ENCODE data around the gene NUFIP1. TPM values are rescaled to one million over a fixed set of nuclear protein-coding genes. Genes with fewer than 3 reads are reported as not detected.

The NUFIP1 gene
- total and polyA plus RNA-seq, 2 donors (not counting 3 experiments of a cell fraction or from before 2014, with no cell fraction given): 1.4 to 6.9 TPM

GRCh38 chr13:44895264-44895952 is 93.9 kb downstream of the NUFIP1 start:
- DNase-seq (ENCODE audit: low read depth, low spot score) (no peak), FAIRE-seq (no peak)
- no peaks in the 10 kb centered on the region for H4K20me1 ChIP-seq (replicated peaks; ENCODE audit: control insufficient read depth, extremely low read depth, insufficient read depth, low read length)
- no peaks in the 10 kb centered on the region for H3K79me2 ChIP-seq (ENCODE audit: control insufficient read depth, insufficient read depth, low read length)
- no peak overlapping the region for H3K27ac ChIP-seq (ENCODE audit: insufficient read depth, low read depth, low read length)
- H3K9me1 ChIP-seq (replicated peaks; ENCODE audit: control insufficient read depth, extremely low read depth, insufficient read depth, low read length): no peaks in the 10 kb centered on the region
- no peaks in the 10 kb centered on the region for H3K27me3 ChIP-seq (ENCODE audit: control insufficient read depth in 2 of 2, insufficient read depth in 2 of 2, low read length in 2 of 2)
- ChIA-PET CTCF (interaction anchor here (0.9 kb wide), 1 partner anchor 13 kb away, joined by 4 read pairs; no protein-coding TSS in a partner anchor), POLR2A (no interaction called here)
- no TSS peak for BruUV-seq (replicated peaks)
- dilution Hi-C loops (cut with MboI; ENCODE audit: extremely low pct_ligation_motif_present, low sequenced_read_pairs): no loop called here
- TF ChIP-seq GATA2 (IDR thresholded peaks at IDR 0.05; ENCODE audit: insufficient read depth, insufficient read length, low read depth, low read length): no peak
- no peak for TF ChIP-seq MYC (IDR thresholded peaks at IDR 0.05; ENCODE audit: low read depth, low read length)
- no peak for TF ChIP-seq FOS (IDR thresholded peaks at IDR 0.05; ENCODE audit: borderline replicate concordance, insufficient read depth, low read length)
- no peak for TF ChIP-seq POLR2A (IDR thresholded peaks at IDR 0.05; ENCODE audit: low read depth, low read length)
- TF ChIP-seq CTCF (IDR thresholded peaks at IDR 0.05; ENCODE audit: extremely low read depth in 1 of 2, insufficient read depth in 1 of 2, low read depth in 1 of 2, low read length in 2 of 2): no peak
- TF ChIP-seq MAX (IDR thresholded peaks at IDR 0.05; ENCODE audit: insufficient read depth, insufficient read length): no peak
- TF ChIP-seq EZH2 (IDR thresholded peaks at IDR 0.05; ENCODE audit: borderline replicate concordance, low read depth, low read length, severe bottlenecking): no peak
- TF ChIP-seq JUN (IDR thresholded peaks at IDR 0.05; ENCODE audit: borderline replicate concordance, insufficient read depth, insufficient read length, low read depth): no peak
- no peak for TF ChIP-seq POLR2AphosphoS5 (IDR thresholded peaks at IDR 0.05; ENCODE audit: insufficient read depth, low read depth, low read length)
- H3K4me3 ChIP-seq (replicated peaks in 1 of 3; ENCODE audit: insufficient read depth in 1 of 3, low read depth in 1 of 3, low read length in 3 of 3): no peak overlapping the region
- H3K9ac ChIP-seq (replicated peaks; ENCODE audit: extremely low read depth, insufficient read depth, low read length): no peak overlapping the region
- no peaks in the 10 kb centered on the region for H3K9me3 ChIP-seq (replicated peaks; ENCODE audit: control insufficient read depth, insufficient read depth, low read length)
- H3K4me2 ChIP-seq (ENCODE audit: insufficient read depth, low read length): no peak overlapping the region
- intact Hi-C loops (cut with micrococcal nuclease): no loop called here
- no peaks in the 10 kb centered on the region for H3K36me3 ChIP-seq (ENCODE audit: control insufficient read depth in 2 of 2, extremely low read depth in 1 of 2, insufficient read depth in 2 of 2, low read length in 2 of 2)
- H3K4me1 ChIP-seq (ENCODE audit: control insufficient read depth, extremely low read depth, insufficient read depth, low read length): peaks cover under 1% of the 10 kb centered on the region
- H2AFZ ChIP-seq (ENCODE audit: low read depth, low read length): no peak overlapping the region

Measured in endothelial cell of umbilical vein (primary cell).